GM18873 (cell line): Measurements from ENCODE around the gene CENPL.
"Not testable (repeated sequence)": the region's sequence is repeated elsewhere in the genome, so short reads cannot be mapped to it uniquely, and the experiment has no call there.

Source experiments
- ATAC-seq: cut with Tn5 transposase; IDR thresholded peaks from one replicate; pipeline ENCODE4 v1.9.1; 2021; ENCODE audit warnings: mild to moderate bottlenecking, moderate library complexity, moderate number of reproducible peaks; ENCODE audit not compliant: unreplicated experiment, low FRiP score

Gene CENPL

DNA sequence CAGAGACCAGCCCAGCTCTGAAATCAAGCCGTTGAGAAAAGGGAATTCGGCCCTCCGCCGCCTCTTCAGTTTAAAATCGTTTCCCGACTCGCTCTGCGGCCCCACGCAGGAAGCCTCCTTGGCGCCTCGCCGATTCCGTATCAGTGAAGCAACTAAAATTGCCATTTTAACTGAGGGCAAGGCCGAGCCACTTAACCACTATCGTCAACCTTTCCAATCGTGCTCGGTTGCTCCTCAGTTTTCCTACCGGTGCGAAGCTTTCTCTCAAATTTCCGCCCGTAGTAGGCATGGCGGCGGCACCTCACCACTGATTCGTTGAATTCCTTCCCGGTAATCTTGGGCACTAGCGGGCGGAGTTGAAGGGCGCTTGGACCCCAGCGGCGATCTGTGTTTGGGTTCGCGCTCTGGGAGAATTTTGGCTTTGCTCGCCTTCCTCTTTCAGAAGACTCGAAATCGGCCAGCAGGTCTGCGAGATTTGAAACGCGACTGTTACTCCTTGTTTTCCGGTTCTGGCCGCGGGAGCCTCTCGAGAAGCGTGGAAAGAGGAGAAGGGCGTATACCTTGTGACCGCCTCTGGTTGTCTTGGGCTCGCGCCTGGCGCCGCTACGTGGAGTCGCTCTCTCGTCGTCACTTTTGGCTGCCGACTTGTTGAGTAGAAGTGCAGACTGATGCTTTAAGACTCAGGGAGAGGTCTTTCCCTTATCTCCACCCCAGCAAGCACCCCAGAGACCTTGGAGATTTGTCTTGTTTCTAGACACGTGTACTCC is at the start of gene CENPL, which contains the start of gene DARS2:
CENPL (minus strand) TSS at position 569 of the 767 bp plus-strand sequence. CDS start 13,584 bp downstream, outside the sequence.
DARS2 (plus strand) TSS at position 359 of the 767 bp plus-strand sequence. CDS start 557 bp downstream, outside the sequence.
- peak; percentile 85 for ATAC-seq

GRCh38 chr1:173871500-173871899 is 46.8 kb upstream of the CENPL start:
- no peak for ATAC-seq

DNA sequence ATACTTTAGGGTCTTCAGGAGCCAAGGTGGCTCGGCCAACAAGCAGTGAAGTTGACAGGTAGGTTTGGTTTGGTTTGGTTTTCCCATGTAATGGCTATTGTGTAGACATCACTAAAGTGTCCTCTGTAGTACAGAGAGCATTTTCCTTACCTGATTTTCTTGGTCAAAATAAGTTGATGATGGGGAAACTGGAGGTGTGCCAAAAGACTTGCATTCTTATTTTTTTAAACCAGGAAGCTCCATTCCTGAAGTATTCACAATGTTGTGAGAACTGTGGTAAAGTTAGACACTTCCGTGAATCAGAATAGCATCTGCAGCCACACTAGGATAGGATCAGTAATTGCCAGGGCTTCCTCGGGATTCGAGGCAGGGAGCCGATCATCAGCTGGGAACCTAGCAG is 46.4 kb upstream of the CENPL start:
- ATAC-seq = no peak

GRCh38 chr1:173870252-173871075 is 45.8 kb upstream of the CENPL start:
- no peak for ATAC-seq

DNA sequence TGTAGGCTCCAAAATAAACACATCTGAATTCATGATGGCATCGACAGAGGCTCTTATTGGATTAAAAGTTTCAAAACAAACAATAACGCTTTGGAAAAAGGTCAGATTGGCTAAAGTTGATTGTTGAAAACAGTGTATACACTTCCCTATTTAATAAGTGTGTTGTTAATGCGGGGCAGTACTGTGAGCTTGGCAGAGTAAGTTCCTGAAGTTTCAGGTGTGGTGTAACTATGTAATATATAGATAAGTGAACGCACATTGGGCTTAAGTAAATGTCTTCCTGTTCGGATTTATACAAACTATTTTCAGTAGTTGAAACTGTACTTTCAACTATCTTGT is 44.3 kb upstream of the CENPL start:
- no peak for ATAC-seq

DNA sequence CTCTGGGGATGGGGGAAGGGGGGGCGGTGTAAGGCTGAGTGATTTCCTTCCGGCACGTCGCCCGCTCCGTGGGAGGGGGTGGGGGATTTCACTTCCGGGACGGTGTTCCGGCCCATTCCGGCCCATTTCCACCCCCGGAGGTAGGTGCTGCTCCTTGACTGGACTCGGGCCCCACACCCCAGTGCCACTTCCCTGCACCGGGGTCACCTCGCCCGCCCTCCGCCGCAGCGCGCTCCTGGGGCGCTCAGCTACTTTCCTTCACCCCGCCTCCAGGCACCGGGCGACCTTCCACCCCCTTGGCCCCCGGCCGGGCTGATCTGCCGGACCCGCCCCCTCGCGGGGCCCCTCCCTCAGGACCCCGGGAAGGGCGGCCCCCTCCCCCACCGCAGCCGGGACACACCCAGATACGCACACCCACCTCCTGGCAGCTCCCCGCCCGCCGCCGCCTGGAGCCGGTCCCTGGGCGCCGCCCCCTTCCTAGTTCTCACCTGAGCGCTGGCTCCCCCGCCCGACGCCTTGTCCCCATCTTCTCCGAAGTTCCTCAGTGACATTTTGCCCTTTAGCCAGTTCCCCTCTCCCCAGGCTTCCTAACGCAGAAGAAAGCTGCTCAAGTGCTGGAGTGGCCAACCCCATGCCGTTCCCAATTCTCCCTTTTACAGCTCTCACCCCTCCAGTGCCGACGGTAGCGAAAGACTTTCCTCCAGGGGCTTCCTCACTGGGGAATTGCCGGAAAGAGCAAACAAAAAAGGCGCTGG is 43.8 kb upstream of the CENPL start, which contains the start of gene ZBTB37:
ZBTB37 (plus strand) TSS at position 115 of the 755 bp plus-strand sequence. CDS start 1,846 bp downstream, outside the sequence.
- peak; percentile 38 for ATAC-seq

DNA sequence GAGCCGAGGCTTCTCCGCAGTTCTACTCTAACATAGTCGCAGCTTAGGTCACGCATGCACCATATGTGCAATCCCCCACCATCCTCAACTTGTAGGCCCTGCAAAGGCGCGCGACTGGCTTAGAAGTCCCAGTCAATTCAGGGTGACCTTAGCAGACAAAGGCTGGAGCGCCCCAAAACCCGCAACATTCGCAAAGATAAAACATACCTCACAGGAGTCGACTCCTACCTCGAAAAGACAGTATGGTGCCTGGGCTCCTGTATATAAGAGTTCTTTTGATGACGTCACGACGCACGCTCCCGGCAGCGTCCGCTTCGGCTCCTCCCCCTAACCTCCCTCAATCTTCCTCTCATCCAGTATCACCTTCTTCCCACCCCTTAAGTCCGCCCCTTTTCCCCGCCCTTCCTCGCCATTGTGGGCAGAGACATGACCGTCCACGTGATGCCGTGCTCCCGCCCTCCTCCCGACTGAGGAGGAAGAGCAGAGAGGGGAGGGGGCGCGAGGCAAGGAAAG is 43.1 kb upstream of the CENPL start, which contains the start of gene GAS5:
GAS5 (minus strand) TSS at position 237 of the 513 bp plus-strand sequence.
- peak; percentile 72 for ATAC-seq

DNA sequence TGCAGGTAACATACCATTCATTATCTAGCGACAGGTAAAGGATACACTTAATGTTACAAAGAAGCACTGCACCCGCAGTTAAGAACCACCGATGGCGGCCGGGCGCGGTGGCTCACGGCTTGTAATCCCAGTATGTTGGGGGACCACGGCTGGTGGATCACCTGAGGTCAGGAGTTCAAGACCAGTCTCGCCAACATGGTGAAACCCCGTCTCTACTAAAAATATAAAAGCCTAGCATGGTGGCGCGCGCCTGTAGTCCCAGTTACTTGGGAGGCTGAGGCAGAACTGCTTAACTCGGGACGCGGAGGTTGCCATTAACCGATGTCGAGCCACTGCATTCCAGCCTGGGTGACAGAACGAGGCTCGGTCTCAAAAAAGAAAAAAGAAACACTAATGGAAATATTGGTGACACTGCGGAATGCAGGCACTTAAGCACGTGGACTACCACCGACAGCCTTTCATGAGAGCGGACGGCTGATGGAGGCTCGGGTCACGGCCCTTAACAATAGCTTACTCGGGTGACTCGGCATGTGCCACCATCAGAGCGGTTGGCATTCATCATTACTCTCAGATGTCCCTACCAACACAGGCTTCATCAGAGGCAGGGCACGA is 42.6 kb upstream of the CENPL start:
- no peak for ATAC-seq

DNA sequence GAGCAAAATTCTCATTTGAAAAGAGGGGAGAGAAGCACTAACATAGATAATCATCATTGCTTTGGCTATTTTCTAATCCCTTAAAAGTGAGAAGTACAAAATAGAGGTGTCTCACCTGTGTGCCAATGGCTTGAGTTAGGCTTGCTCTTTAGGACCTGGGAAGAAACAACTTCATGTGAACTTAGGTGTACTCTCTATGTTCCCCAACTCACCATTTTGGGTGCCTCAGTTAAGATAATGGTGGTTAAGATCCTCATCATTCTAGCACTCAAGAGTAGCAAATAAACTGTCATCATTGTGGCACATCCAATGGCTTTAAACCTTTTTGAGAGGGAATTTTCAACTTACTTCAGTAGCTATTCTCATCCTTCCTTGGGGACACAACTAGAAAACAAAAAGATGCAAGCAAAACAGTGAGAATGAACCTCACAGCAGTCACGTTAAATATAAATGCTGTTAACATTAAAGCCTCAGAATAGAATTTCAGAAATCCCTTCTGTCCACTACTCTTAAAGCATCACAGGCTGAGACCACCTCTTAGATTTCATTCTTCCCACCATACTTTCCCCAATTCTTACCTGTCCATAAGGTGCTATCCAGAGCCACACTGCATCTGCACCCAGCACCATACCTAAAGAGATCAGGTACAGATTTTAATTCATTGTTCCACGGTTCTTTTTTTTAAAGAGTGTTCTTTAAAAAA is 41.9 kb upstream of the CENPL start:
- ATAC-seq = no peak

GRCh38 chr1:173865468-173866164 is 40.9 kb upstream of the CENPL start:
- no peak for ATAC-seq

GRCh38 chr1:173864179-173864867 is 39.6 kb upstream of the CENPL start:
- ATAC-seq = no peak

DNA sequence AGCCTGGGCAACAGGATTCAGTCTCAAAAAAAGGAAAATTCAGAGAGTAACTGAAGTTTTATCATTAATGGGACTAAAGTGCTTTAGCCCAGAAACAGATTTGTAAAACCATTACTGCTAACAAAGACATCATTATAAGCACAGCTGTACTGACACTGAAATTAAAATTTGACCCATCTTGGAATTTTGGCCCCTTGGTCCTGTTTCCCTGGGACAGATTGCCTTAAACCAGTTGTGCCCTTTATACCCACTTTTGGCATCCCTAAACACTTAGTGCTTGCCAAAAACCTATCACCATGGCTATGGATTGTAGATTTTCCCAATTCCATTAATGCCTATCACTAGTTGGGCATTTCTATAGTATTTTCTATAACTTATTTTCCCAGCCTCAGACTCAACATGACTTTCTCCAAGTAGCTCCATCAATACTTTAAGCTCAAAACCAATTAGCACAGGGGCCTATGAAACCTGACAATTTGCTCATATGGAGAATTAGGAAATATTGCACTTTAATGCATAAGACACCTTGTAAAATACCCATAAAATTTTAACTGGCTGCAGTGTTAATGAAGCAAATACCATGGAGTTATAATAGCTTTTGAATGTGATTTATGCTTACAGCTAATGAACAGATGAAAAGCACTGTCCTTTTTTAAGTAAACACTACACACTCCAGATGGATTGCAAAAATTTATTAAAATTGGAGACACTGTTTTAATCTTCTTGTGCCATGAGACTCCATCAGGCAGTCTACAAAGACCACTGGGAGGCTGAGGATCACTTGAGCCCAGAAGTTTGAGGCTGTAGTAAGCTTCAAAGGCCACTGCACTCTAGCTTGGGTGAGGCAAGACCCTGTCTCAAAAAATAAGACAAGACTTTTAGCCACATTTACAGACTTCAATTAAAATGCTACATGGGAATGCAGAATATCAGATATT is 38.8 kb upstream of the CENPL start:
- no peak for ATAC-seq

DNA sequence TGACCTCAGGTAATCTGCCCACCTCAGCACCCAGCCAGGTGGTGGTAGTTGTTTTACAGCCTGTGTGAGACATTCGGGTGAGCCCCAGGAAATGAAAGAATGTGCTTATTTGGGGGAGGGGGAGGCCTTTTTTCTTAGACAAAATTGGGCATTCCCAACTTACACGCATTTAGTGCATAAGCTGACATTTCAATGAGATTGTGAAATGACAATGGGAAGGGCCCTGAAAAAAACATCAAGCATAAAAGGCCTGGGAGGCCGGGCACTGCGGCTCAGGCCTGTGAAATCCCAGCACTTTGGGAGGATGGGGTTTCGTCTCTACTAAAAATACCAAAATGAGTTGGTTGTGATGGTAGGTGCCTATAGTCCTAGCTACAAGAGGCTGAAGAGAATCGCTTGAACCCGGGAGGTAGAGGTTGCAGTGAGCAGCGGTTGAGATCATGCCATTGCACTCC is 38.1 kb upstream of the CENPL start:
- ATAC-seq = no peak

GRCh38 chr1:173862146-173862768 is 37.6 kb upstream of the CENPL start:
- ATAC-seq = not testable (repeated sequence)

- no peak for ATAC-seq
These were observed 37.1 kb upstream of the CENPL start for GRCh38 chr1:173861731-173862145.

- ATAC-seq = no peak
These were observed 35.4 kb upstream of the CENPL start for GRCh38 chr1:173860065-173860464.

DNA sequence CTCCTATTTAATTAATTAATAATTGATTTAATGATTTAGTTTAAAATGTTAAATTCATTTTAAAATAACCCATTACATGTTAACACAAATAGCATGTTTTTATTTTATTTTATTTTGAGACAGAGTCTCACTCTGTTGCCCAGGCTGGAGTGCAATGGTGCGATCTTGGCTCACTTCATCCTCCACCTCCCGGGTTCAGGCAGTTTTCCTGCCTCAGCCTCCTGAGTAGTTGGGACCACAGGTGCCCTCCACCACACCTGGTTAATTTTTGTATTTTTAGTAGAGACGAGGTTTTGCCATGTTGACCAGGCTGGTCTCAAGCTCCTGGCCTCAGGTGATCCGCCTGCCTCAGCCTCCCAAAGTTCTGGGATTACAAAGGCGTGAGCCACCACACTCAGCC is 34.9 kb upstream of the CENPL start:
- not testable (repeated sequence) for ATAC-seq
